ENCODE data around the gene C17orf114.
A peak's percentile ranks its signal among the peaks of the same experiment; 100 is the strongest.
"Not testable (repeated sequence)": the region's sequence is repeated elsewhere in the genome, so short reads cannot be mapped to it uniquely, and the experiment has no call there.

The C17orf114 gene

GRCh38 chr17:4833178-4833940, 31.2 kb upstream of the C17orf114 start, which contains the start of gene MINK1:
Gene MINK1 (plus strand): TSS chr17:4833340. CDS start chr17:4833584, 244 bp downstream.
- DNase-seq (ENCODE audit: low read depth), result peak; percentile 86
- H3K4me3 ChIP-seq (ENCODE audit: low read depth, low read length), result peak within 1 kb of the TSS; percentile 71
- TF ChIP-seq MAX (IDR thresholded peaks at IDR 0.05; ENCODE audit: low read depth, low read length) (peak; percentile 6), POLR2A (IDR thresholded peaks at IDR 0.05; ENCODE audit: extremely low read depth, insufficient read length) (peak; percentile 56), MYC (IDR thresholded peaks at IDR 0.05; ENCODE audit: low read depth, low read length) (no peak)
- TF ChIP-seq, protein P1, sequence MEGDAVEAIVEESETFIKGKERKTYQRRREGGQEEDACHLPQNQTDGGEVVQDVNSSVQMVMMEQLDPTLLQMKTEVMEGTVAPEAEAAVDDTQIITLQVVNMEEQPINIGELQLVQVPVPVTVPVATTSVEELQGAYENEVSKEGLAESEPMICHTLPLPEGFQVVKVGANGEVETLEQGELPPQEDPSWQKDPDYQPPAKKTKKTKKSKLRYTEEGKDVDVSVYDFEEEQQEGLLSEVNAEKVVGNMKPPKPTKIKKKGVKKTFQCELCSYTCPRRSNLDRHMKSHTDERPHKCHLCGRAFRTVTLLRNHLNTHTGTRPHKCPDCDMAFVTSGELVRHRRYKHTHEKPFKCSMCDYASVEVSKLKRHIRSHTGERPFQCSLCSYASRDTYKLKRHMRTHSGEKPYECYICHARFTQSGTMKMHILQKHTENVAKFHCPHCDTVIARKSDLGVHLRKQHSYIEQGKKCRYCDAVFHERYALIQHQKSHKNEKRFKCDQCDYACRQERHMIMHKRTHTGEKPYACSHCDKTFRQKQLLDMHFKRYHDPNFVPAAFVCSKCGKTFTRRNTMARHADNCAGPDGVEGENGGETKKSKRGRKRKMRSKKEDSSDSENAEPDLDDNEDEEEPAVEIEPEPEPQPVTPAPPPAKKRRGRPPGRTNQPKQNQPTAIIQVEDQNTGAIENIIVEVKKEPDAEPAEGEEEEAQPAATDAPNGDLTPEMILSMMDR (IDR thresholded peaks at IDR 0.05; ENCODE audit: low read depth, low read length), result no peak

- not testable (repeated sequence) for DNase-seq (ENCODE audit: low read depth)
- H3K4me3 ChIP-seq (ENCODE audit: low read depth, low read length), result peak overlapping the region; percentile 58
Measured at GRCh38 chr17:4832829-4833177, 30.7 kb upstream of the C17orf114 start.

GRCh38 chr17:4827399-4827798, 25.3 kb upstream of the C17orf114 start:
- no peak for DNase-seq (ENCODE audit: low read depth)

DNA sequence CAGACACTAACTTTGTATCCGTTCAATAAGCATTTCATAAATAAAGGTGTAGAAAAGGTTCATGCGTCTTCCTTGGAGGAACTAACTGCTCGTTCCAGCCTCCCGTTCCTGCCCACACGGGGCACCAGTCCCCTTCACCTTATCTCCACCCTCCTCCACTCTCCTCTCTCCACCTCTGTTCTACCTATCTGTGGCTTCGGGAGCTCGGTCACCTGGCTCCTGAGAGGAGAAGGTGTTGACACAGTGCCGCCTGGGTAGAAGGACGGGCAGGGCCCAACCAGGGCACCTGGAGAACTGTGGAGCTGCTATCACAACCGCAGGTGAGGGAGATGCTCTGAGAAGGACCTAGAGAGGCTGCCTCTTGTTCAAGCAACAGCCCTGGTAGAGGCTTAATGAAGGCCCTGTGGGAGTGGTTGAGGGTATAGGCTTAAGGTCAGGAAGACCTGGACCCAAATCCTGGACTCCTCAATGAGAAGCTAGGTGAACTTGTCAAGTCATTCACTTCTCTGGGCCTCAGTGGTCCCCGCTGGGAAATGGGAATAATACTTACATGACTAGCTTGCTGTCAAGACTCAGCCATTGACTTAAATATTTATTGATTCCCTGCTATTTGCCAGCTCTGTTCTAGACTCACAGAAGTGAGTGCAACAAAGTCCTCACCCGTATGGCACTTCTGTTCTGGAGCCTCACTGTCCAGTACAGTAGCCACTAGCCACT, 21.4 kb upstream of the C17orf114 start:
- TF ChIP-seq MAX (IDR thresholded peaks at IDR 0.05; ENCODE audit: low read depth, low read length), result no peak
- TF ChIP-seq, protein P1 (IDR thresholded peaks at IDR 0.05; ENCODE audit: low read depth, low read length), result no peak
- TF ChIP-seq MYC (IDR thresholded peaks at IDR 0.05; ENCODE audit: low read depth, low read length), result no peak
- no peak for DNase-seq (ENCODE audit: low read depth)
- no peak overlapping the region for H3K4me3 ChIP-seq (ENCODE audit: low read depth, low read length)

More at GRCh38 chr17:4827399-4827798, 25.3 kb upstream of the C17orf114 start:
- no peak overlapping the region for H3K4me3 ChIP-seq (ENCODE audit: low read depth, low read length)
- TF ChIP-seq POLR2A (IDR thresholded peaks at IDR 0.05; ENCODE audit: extremely low read depth, insufficient read length) (no peak), MYC (IDR thresholded peaks at IDR 0.05; ENCODE audit: low read depth, low read length) (no peak), MAX (IDR thresholded peaks at IDR 0.05; ENCODE audit: low read depth, low read length) (no peak)
- TF ChIP-seq, protein P1 (IDR thresholded peaks at IDR 0.05; ENCODE audit: low read depth, low read length), result no peak

DNA sequence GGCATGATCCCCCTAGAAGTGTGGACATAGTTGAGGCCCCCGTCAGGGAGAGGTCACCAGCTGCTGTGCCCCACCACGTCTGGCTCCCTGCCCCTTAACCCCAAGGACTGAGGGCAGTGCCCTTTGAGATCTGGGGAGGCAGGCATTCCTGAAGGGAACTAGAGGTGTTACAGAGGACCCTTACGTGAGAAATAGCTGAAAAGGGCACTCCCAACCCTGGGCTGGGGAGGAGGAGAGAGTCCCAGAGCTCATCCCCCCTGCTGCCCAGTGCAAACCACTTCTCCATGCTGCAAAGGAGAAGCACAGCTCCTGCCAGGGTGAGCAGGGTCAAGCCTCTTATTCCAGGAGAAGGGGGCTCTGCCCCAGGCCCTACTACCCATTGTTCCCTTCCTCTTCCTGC, 20.7 kb upstream of the C17orf114 start:
- no peak overlapping the region for H3K4me3 ChIP-seq (ENCODE audit: low read depth, low read length)
- no peak for TF ChIP-seq POLR2A (IDR thresholded peaks at IDR 0.05; ENCODE audit: extremely low read depth, insufficient read length)
- TF ChIP-seq MYC (IDR thresholded peaks at IDR 0.05; ENCODE audit: low read depth, low read length), result no peak
- no peak for TF ChIP-seq MAX (IDR thresholded peaks at IDR 0.05; ENCODE audit: low read depth, low read length)
- TF ChIP-seq, protein P1 (IDR thresholded peaks at IDR 0.05; ENCODE audit: low read depth, low read length), result no peak
- no peak for DNase-seq (ENCODE audit: low read depth)

DNA sequence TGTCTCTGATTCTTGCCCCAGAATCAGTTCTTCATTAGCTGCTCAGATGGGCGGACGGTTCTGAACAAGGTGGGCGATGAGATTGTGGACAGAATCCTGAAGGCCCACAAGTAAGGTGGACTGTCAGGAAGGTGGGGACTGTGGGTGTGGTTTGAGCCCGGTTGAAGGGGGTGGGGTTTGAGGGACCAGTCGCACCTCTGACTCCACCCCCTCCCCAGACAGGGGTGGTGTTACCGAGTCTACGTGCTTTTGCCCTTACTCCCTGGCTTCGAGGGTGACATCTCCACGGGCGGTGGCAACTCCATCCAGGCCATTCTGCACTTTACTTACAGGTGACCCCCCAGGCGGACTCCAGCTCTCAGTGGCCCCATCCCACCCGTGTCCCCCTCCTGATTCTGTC, 16.1 kb upstream of the C17orf114 start:
- no peak overlapping the region for H3K4me3 ChIP-seq (ENCODE audit: low read depth, low read length)
- no peak for TF ChIP-seq MAX (IDR thresholded peaks at IDR 0.05; ENCODE audit: low read depth, low read length)
- TF ChIP-seq, protein P1 (IDR thresholded peaks at IDR 0.05; ENCODE audit: low read depth, low read length), result no peak
- TF ChIP-seq POLR2A (IDR thresholded peaks at IDR 0.05; ENCODE audit: extremely low read depth, insufficient read length), result no peak
- no peak for TF ChIP-seq MYC (IDR thresholded peaks at IDR 0.05; ENCODE audit: low read depth, low read length)
- DNase-seq (ENCODE audit: low read depth), result no peak

Measured in NB4 (cell line).